H9 (cell line): ENCODE measurements around the gene SLC7A14. TPM values are rescaled to one million over a fixed set of nuclear protein-coding genes. Genes with fewer than 3 reads are reported as not detected.

ENCODE experiments used
- DNase-seq: peaks from one replicate; pipeline ENCODE4 v3.0.0-alpha.2; 2017
- H2AFZ ChIP-seq: one replicate; pipeline ENCODE4 v1.6.1; 2013; ENCODE audit warnings: mild to moderate bottlenecking, low read length, control low read depth, moderate library complexity
- H2AK5ac ChIP-seq: 2 replicates; pipeline ENCODE4 v1.6.1; 2013; ENCODE audit warnings: low read length, control low read depth, mixed read lengths; ENCODE audit not compliant: insufficient read length
- H2BK120ac ChIP-seq: one replicate; pipeline ENCODE4 v1.6.1; 2013; ENCODE audit warnings: low read depth, mild to moderate bottlenecking, low read length, control low read depth, inconsistent platforms; ENCODE audit not compliant: poor library complexity, severe bottlenecking
- H2BK12ac ChIP-seq: 2 replicates; pipeline ENCODE4 v1.6.1; 2013; ENCODE audit warnings: low read length, control low read depth, mixed read lengths, low read depth; ENCODE audit not compliant: insufficient read length
- H2BK15ac ChIP-seq: 2 replicates; pipeline ENCODE4 v1.6.1; 2013; ENCODE audit warnings: low read depth, low read length, control low read depth
- H2BK20ac ChIP-seq: one replicate; pipeline ENCODE4 v1.6.1; 2013; ENCODE audit warnings: low read depth, mild to moderate bottlenecking, low read length, control low read depth, inconsistent platforms; ENCODE audit not compliant: poor library complexity, severe bottlenecking
- H2BK5ac ChIP-seq: 2 replicates; pipeline ENCODE4 v1.6.1; 2013; ENCODE audit warnings: low read length, control low read depth, mixed read lengths; ENCODE audit not compliant: insufficient read length
- H3K14ac ChIP-seq: 2 replicates; pipeline ENCODE4 v1.6.1; 2013; ENCODE audit warnings: low read length, control low read depth; ENCODE audit not compliant: insufficient read depth
- H3K18ac ChIP-seq: 2 replicates; pipeline ENCODE4 v1.6.1; 2013; ENCODE audit warnings: low read depth, mild to moderate bottlenecking, mixed read lengths, low read length, control low read depth; ENCODE audit not compliant: insufficient read length
- H3K23ac ChIP-seq: 2 replicates; pipeline ENCODE4 v1.6.1; 2013; ENCODE audit warnings: low read length, control low read depth, mixed read lengths, low read depth; ENCODE audit not compliant: insufficient read length
- H3K23me2 ChIP-seq: 2 replicates; pipeline ENCODE4 v1.6.1; 2013; ENCODE audit warnings: low read depth, mild to moderate bottlenecking, mixed read lengths, low read length, control low read depth; ENCODE audit not compliant: insufficient read length, poor library complexity, severe bottlenecking
- H3K27ac ChIP-seq: 2 replicates; pipeline ENCODE4 v1.5.1; 2013; ENCODE audit warnings: low read length, control low read depth, mixed read lengths, low read depth; ENCODE audit not compliant: insufficient read length
- H3K27me3 ChIP-seq: 2 replicates; pipeline ENCODE4 v1.6.1; 2013; ENCODE audit warnings: low read length, control low read depth, inconsistent platforms; ENCODE audit not compliant: insufficient read depth
- H3K4ac ChIP-seq: 2 replicates; pipeline ENCODE4 v1.6.1; 2013; ENCODE audit warnings: low read depth, mild to moderate bottlenecking, control low read depth, inconsistent platforms, low read length, moderate library complexity
- H3K4me1 ChIP-seq: 2 replicates; pipeline ENCODE4 v1.6.1; 2013; ENCODE audit warnings: low read length, control low read depth, inconsistent platforms; ENCODE audit not compliant: insufficient read depth
- H3K4me2 ChIP-seq: 2 replicates; pipeline ENCODE4 v1.6.1; 2013; ENCODE audit warnings: low read length, control low read depth, mixed read lengths; ENCODE audit not compliant: insufficient read length, insufficient read depth
- H3K56ac ChIP-seq: 2 replicates; pipeline ENCODE4 v1.6.1; 2013; ENCODE audit warnings: low read depth, mild to moderate bottlenecking, mixed read lengths, low read length, control low read depth; ENCODE audit not compliant: insufficient read length
- H3K79me1 ChIP-seq: 2 replicates; pipeline ENCODE4 v1.6.1; 2013; ENCODE audit warnings: low read depth, mild to moderate bottlenecking, moderate library complexity, low read length, control low read depth, inconsistent platforms; ENCODE audit not compliant: insufficient read depth, poor library complexity, severe bottlenecking
- H3K79me2 ChIP-seq: 2 replicates; pipeline ENCODE4 v1.6.1; 2013; ENCODE audit warnings: low read length, control low read depth, inconsistent platforms; ENCODE audit not compliant: insufficient read depth
- H3K9ac ChIP-seq: 2 replicates; pipeline ENCODE4 v1.6.1; 2013; ENCODE audit warnings: low read length, control low read depth, mixed read lengths; ENCODE audit not compliant: insufficient read length; ENCODE audit errors: extremely low read depth
- H3K9me3 ChIP-seq: one replicate; pipeline ENCODE4 v1.6.1; 2013; ENCODE audit warnings: low read depth, low read length, inconsistent platforms; ENCODE audit not compliant: control insufficient read depth
- H3T11ph ChIP-seq: one replicate; pipeline ENCODE4 v1.6.1; 2013; ENCODE audit warnings: mild to moderate bottlenecking, low read length, control low read depth, inconsistent platforms
- H4K20me1 ChIP-seq: one replicate; pipeline ENCODE4 v1.6.1; 2013; ENCODE audit not compliant: control insufficient read depth, insufficient read length, insufficient read depth
- H4K5ac ChIP-seq: 2 replicates; pipeline ENCODE4 v1.6.1; 2013; ENCODE audit warnings: low read depth, mild to moderate bottlenecking, mixed read lengths, low read length, control low read depth; ENCODE audit not compliant: insufficient read length
- H4K8ac ChIP-seq: replicated peaks from 2 replicates; pipeline ENCODE4 v1.6.1; 2013; ENCODE audit warnings: low read length, control low read depth, mixed read lengths, low read depth; ENCODE audit not compliant: insufficient read length
- H4K91ac ChIP-seq: 2 replicates; pipeline ENCODE4 v1.6.1; 2013; ENCODE audit warnings: low read depth, mild to moderate bottlenecking, moderate library complexity, mixed read lengths, low read length, control low read depth; ENCODE audit not compliant: insufficient read length
- H3K27ac Mint-ChIP-seq, 3 experiments: 2 replicates in 2 of 3; 3 replicates in 1 of 3; pipeline ENCODE4 v1.8.0; 2020 to 2021; ENCODE audit warnings: mixed read lengths in 3 of 3, mild to moderate bottlenecking in 1 of 3, moderate library complexity in 1 of 3
- H3K27me3 Mint-ChIP-seq: 2 replicates; pipeline ENCODE4 v1.8.0; 2021; ENCODE audit warnings: low read depth, mild to moderate bottlenecking, moderate library complexity, mixed read lengths
- H3K36me3 Mint-ChIP-seq, 3 experiments: 2 replicates in 2 of 3; 3 replicates in 1 of 3; pipeline ENCODE4 v1.8.0; 2020 to 2021; ENCODE audit warnings: low read depth in 3 of 3, mixed read lengths in 3 of 3; ENCODE audit not compliant: insufficient read depth in 1 of 3
- H3K4me1 Mint-ChIP-seq, 2 experiments: 2 replicates each; pipeline ENCODE4 v1.8.0; 2020; ENCODE audit warnings: mixed read lengths in 2 of 2
- H3K4me3 Mint-ChIP-seq, 2 experiments: 2 replicates in 1 of 2; 3 replicates in 1 of 2; pipeline ENCODE4 v1.8.0; 2020 to 2021; ENCODE audit warnings: mild to moderate bottlenecking in 2 of 2, mixed read lengths in 2 of 2, moderate library complexity in 1 of 2
- H3K9me3 Mint-ChIP-seq, 2 experiments: 2 replicates in 1 of 2; 3 replicates in 1 of 2; pipeline ENCODE4 v1.8.0; 2020; ENCODE audit warnings: mild to moderate bottlenecking in 2 of 2, mixed read lengths in 2 of 2, moderate library complexity in 1 of 2
- WGBS: extraction: QIAGEN DNeasy Blood & Tissue Kit; methylation state at CpG from one replicate; pipeline ENCODE4 v1.1.7; 2013; ENCODE audit warnings: missing lambda C conversion rate, low lambda C conversion rate, mixed read lengths; ENCODE audit not compliant: insufficient read length; ENCODE audit errors: extremely low coverage; 5-methylcytosine and 5-hydroxymethylcytosine counted together
- total RNA-seq: library from RNA; stranded (reverse); gene quantifications from 2 replicates; pipeline ENCODE4 v1.2.1, GENCODE V29; 2021
- TF ChIP-seq, protein P1 (sequence below): fragments of 200-600 bp; sonication (generic); conservative IDR thresholded peaks from 3 replicates; pipeline ENCODE4 v1.8.0; 2021; ENCODE audit warnings: antibody characterized with exemption, mild to moderate bottlenecking

Gene SLC7A14
- total RNA-seq, 1 experiment from 2014 or later = 0.42 TPM

- Mint-ChIP-seq H3K4me3 (no peak overlapping the region), H3K36me3 (no peaks in the 10 kb centered on the region), H3K27ac (no peak overlapping the region; a peak in 1 of 7 replicates), H3K27me3 (no peaks in the 10 kb centered on the region), H3K9me3 (no peaks in the 10 kb centered on the region), H3K4me1 (0 out of 4 replicates have a peak, but pooled peaks cover 0 to 3% of the 10 kb centered on the region in 2 experiments)
- H3K9me3 ChIP-seq = no peaks in the 10 kb centered on the region
- H4K5ac ChIP-seq = no peak overlapping the region
- TF ChIP-seq, protein P1, sequence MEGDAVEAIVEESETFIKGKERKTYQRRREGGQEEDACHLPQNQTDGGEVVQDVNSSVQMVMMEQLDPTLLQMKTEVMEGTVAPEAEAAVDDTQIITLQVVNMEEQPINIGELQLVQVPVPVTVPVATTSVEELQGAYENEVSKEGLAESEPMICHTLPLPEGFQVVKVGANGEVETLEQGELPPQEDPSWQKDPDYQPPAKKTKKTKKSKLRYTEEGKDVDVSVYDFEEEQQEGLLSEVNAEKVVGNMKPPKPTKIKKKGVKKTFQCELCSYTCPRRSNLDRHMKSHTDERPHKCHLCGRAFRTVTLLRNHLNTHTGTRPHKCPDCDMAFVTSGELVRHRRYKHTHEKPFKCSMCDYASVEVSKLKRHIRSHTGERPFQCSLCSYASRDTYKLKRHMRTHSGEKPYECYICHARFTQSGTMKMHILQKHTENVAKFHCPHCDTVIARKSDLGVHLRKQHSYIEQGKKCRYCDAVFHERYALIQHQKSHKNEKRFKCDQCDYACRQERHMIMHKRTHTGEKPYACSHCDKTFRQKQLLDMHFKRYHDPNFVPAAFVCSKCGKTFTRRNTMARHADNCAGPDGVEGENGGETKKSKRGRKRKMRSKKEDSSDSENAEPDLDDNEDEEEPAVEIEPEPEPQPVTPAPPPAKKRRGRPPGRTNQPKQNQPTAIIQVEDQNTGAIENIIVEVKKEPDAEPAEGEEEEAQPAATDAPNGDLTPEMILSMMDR = no peak
- H3K79me1 ChIP-seq = no peaks in the 10 kb centered on the region
- H3K4me2 ChIP-seq = no peak overlapping the region
- no peak overlapping the region for H3K18ac ChIP-seq
- no peak overlapping the region for H2BK20ac ChIP-seq
- H4K20me1 ChIP-seq = no peaks in the 10 kb centered on the region
- no peak overlapping the region for H3K9ac ChIP-seq
- no peak overlapping the region for H3T11ph ChIP-seq
- no peaks in the 10 kb centered on the region for H3K23me2 ChIP-seq
- H3K4me1 ChIP-seq = no peaks in the 10 kb centered on the region; the same call in 1 of the 2 replicates
- H3K27ac ChIP-seq = no peak overlapping the region
- H2BK120ac ChIP-seq = no peak overlapping the region
- H3K79me2 ChIP-seq = no peaks in the 10 kb centered on the region
- H4K91ac ChIP-seq = no peak overlapping the region
- H4K8ac ChIP-seq = no peak overlapping the region
- H3K23ac ChIP-seq = no peak overlapping the region
- no peak overlapping the region for H3K14ac ChIP-seq
- H3K27me3 ChIP-seq = no peaks in the 10 kb centered on the region
- no peak overlapping the region for H3K4ac ChIP-seq
- DNase-seq = no peak
- no peak overlapping the region for H2AFZ ChIP-seq
- no peak overlapping the region for H2BK5ac ChIP-seq
- no peak overlapping the region for H3K56ac ChIP-seq
- WGBS = no CpG with 5 or more reads among the region's 2 CpGs
- H2BK15ac ChIP-seq = no peak overlapping the region
- H2BK12ac ChIP-seq = no peak overlapping the region
- no peak overlapping the region for H2AK5ac ChIP-seq
Observed at GRCh38 chr3:170520996-170521395, 64.9 kb downstream of the SLC7A14 start.
